ENCODE results near the gene SHISA6.

SHISA6 gene

GRCh38 chr17:11240841-11241610 is at the start of gene SHISA6:
Gene SHISA6, plus strand, starts transcription at chr17:11241213.
- no peak for DNase-seq (ENCODE audit: low read depth, low spot score)

- no peak for DNase-seq (ENCODE audit: low read depth, low spot score)
These were observed 45.2 kb upstream of the SHISA6 start for GRCh38 chr17:11195801-11196200.

GRCh38 chr17:11204991-11205390 is 36.0 kb upstream of the SHISA6 start:
- no peak for DNase-seq (ENCODE audit: low read depth, low spot score)

GRCh38 chr17:11205659-11206058 is 35.4 kb upstream of the SHISA6 start:
- no peak for DNase-seq (ENCODE audit: low read depth, low spot score)

GRCh38 chr17:11209906-11210305 is 31.1 kb upstream of the SHISA6 start:
- no peak for DNase-seq (ENCODE audit: low read depth, low spot score)

GRCh38 chr17:11212792-11213191 is 28.2 kb upstream of the SHISA6 start:
- DNase-seq (ENCODE audit: low read depth, low spot score) = no peak

GRCh38 chr17:11216976-11217375 is 24.0 kb upstream of the SHISA6 start:
- no peak for DNase-seq (ENCODE audit: low read depth, low spot score)

- no peak for DNase-seq (ENCODE audit: low read depth, low spot score)
These were observed 19.8 kb upstream of the SHISA6 start for GRCh38 chr17:11221196-11221595.

GRCh38 chr17:11221721-11222120 is 19.3 kb upstream of the SHISA6 start:
- no peak for DNase-seq (ENCODE audit: low read depth, low spot score)

- no peak for DNase-seq (ENCODE audit: low read depth, low spot score)
These were observed 2.3 kb upstream of the SHISA6 start for GRCh38 chr17:11238705-11239104.

GRCh38 chr17:11239379-11239970 is 1.5 kb upstream of the SHISA6 start:
- no peak for DNase-seq (ENCODE audit: low read depth, low spot score)

- DNase-seq (ENCODE audit: low read depth, low spot score) = no peak
These were observed 772 bp upstream of the SHISA6 start for GRCh38 chr17:11240041-11240840.

- DNase-seq (ENCODE audit: low read depth, low spot score) = no peak
These were observed 706 bp downstream of the SHISA6 start for GRCh38 chr17:11241611-11242226.

- no peak for DNase-seq (ENCODE audit: low read depth, low spot score)
These were observed 1.4 kb downstream of the SHISA6 start for GRCh38 chr17:11242411-11242810.

- no peak for DNase-seq (ENCODE audit: low read depth, low spot score)
These were observed 3.8 kb downstream of the SHISA6 start for GRCh38 chr17:11244776-11245175.

- no peak for DNase-seq (ENCODE audit: low read depth, low spot score)
These were observed 4.2 kb downstream of the SHISA6 start for GRCh38 chr17:11245187-11245586.

- no peak for DNase-seq (ENCODE audit: low read depth, low spot score)
These were observed 4.8 kb downstream of the SHISA6 start for GRCh38 chr17:11245791-11246190.

- DNase-seq (ENCODE audit: low read depth, low spot score) = no peak
These were observed 9.1 kb downstream of the SHISA6 start for GRCh38 chr17:11250161-11250560.

- DNase-seq (ENCODE audit: low read depth, low spot score) = no peak
These were observed 10.6 kb downstream of the SHISA6 start for GRCh38 chr17:11251561-11252107.

GRCh38 chr17:11252146-11252545 is 11.1 kb downstream of the SHISA6 start:
- no peak for DNase-seq (ENCODE audit: low read depth, low spot score)

GRCh38 chr17:11256877-11257276 is 15.9 kb downstream of the SHISA6 start:
- no peak for DNase-seq (ENCODE audit: low read depth, low spot score)
